HG02571 (cell line): ENCODE data around the gene C1GALT1.
"Not testable (repeated sequence)": the region's sequence is repeated elsewhere in the genome, so short reads cannot be mapped to it uniquely, and the experiment has no call there.

Experiments used
- ATAC-seq: cut with Tn5 transposase; IDR thresholded peaks from one replicate; pipeline ENCODE4 v1.9.1; 2021; ENCODE audit warnings: mild to moderate bottlenecking, moderate library complexity; ENCODE audit not compliant: unreplicated experiment

The C1GALT1 gene

GRCh38 chr7:7199592-7199991 is 17.2 kb downstream of the C1GALT1 start:
- ATAC-seq, result not testable (repeated sequence)

GRCh38 chr7:7200255-7200654 is 17.9 kb downstream of the C1GALT1 start:
- not testable (repeated sequence) for ATAC-seq

DNA sequence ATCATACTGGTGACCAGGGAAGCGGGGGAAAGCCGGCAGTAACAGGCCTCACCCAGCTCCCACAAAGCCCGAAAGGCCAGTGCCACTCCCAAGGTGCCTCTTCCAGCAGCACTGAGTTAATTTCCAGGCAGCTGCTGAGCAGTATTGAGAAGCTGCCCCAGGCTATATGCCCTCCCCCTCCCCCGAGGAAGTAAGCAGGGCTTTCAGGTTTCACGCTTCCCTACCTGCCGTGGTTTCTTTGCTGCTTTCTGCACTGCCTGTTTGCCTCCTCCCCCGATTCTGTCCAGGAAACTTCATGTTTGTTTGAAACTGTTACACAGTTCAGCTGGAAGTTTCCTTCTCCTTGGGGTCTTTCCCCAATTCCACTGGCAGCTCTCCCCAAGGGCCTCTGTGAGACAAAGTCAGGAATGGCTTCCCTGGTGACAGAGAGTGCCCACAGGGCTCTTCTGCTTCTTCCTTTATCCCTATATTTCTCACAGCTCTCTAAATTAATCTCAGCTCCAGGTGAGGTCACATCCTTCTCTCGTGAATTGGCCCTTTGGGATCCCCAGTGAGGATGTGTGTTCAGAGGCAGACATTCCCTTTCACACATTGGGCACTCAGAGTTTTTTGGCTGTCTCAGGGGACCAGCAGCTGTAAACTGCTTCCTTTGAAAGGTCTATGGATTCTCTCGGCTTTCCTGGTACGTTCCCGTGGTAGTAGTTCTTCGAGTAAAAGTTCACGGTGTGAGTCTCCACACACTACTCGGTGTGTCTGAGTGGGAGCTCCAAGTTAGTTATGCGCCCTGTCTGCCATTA is 19.4 kb downstream of the C1GALT1 start:
- ATAC-seq, result peak; percentile 98

GRCh38 chr7:7202375-7202720 is 20.0 kb downstream of the C1GALT1 start:
- no peak for ATAC-seq

GRCh38 chr7:7203813-7204575 is 21.6 kb downstream of the C1GALT1 start:
- no peak for ATAC-seq

- no peak for ATAC-seq
These were observed 25.5 kb downstream of the C1GALT1 start for GRCh38 chr7:7207876-7208275.

DNA sequence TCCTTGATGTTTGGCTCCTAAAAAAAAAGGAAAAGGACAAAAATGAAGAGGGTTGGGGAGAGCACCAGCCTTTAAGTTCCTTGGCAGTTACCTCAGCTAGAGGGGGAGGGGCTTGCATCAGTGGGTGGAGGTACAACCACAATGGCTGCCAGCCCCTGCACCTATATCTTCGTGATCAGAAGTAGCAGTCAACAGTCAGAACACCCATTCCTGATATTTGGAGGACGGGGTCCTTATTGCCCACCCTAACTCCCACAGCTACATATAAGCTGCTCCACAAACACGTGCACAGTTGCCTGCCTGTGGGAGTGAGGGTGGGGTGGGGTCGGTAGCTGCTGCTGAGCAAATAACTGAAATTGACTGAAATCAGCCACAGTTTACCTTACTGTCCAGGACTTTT is 26.2 kb downstream of the C1GALT1 start:
- no peak for ATAC-seq

DNA sequence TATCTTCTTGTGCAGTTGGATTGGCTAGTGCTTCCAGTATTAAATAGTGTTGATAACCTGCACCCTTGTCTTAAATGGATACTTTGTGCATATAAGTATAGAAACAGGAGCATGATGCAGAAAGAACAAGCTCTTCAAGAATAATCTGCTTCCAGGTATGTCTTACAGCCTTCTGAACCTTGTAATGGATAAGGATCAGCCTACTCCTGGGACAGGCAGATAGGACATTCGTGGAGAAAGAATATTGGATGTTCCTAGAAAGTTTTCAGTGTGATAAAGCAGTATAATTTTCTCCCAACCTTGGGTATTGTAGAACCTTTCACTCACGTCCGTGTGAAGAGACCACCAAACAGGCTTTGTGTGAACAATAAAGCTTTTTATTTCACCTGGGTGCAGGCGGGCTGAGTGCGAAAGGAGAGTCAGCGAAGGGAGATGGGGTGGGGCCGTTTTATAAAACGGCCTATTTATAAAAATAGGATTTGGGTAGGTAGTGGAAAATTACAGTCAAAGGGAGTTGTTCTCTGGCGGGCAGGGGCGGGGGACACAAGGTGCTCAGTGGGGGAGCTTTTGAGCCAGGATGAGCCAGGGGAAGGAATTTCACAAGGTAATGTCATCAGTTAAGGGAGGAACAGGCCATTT is 27.2 kb downstream of the C1GALT1 start:
- ATAC-seq, result no peak

- ATAC-seq, result no peak
These were observed 28.3 kb downstream of the C1GALT1 start for GRCh38 chr7:7210475-7211237.

DNA sequence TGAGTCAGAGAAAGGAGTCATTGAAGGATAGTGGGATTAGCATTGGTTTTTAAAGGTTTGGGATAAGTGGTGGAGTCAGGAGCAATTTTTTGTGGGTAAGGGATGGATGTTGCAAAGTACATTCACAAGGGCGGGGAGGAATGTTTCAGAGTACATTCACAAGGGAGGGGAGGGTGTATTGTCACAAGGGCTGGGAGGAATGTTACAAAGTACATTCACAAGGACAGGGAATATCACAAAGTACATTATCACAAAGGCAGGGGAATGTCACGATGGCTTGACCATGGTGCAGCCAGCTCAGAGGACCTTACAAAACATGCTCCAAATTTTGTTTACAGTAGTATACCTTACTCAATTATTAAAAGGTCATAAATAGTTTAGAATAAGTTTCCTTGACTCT is 30.3 kb downstream of the C1GALT1 start:
- no peak for ATAC-seq

DNA sequence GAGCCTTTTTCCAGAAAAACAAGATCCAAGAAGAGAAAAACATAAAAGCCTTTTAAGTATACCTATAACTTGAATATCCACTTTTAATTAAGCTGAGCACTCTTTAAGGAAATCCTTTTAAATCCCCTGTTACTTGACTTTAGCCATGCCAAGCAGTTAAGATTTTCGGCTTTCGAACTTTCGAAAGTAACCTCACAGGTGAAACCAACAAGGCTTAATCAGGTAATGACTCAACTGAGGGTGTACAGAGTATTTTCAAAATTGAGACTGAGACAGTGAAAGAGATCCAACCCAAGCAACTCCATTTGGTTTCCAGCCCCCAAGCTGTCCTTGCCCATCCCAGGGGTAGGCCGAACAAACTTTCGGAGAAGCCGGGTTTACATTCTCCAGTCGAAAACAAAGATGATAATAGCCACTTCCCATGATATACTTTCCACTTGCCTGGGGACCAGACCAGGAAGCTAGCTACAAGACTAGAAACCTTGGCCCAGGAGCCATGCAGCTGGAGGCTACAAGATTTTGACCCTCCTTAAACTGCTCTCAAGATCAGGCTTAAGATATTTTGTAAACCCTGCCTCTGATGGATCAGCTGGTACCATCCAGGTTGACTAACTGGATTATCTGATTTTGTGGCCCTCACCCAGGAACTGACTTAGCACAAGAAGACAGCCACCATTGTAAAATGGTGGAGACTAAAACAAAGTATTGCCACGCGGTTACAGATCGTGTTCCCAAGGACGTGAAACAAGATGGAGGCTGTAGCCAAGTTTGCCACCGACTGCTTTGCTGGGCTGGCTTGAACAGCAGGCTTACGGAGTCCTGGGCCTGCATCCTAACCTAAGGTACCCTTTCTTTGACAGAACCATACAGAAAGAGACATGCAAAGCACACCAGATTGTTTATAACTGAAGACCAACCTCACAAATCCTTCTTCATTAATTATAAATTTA is 32.3 kb downstream of the C1GALT1 start:
- no peak for ATAC-seq

DNA sequence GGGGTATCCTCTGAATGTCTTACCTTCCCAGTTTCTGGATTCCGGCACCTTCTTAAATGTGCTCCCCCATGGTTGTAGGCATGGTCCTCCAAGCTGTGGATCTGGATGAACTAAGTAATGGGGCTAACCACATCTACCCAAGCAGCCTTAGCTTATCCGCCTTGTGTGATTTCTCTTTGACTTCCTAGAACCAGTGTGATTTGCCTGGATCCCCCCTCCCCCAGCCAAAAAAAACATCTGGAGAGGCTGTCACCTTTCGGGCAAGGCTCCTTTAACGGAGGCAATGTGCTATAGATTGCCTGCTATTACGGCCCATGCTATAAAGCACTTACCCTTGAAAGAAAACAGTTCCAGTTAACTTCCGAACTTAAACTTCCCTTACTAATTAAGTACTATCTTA is 33.9 kb downstream of the C1GALT1 start:
- no peak for ATAC-seq

GRCh38 chr7:7219216-7219615 is 36.9 kb downstream of the C1GALT1 start:
- no peak for ATAC-seq

GRCh38 chr7:7220821-7221220 is 38.5 kb downstream of the C1GALT1 start:
- no peak for ATAC-seq

DNA sequence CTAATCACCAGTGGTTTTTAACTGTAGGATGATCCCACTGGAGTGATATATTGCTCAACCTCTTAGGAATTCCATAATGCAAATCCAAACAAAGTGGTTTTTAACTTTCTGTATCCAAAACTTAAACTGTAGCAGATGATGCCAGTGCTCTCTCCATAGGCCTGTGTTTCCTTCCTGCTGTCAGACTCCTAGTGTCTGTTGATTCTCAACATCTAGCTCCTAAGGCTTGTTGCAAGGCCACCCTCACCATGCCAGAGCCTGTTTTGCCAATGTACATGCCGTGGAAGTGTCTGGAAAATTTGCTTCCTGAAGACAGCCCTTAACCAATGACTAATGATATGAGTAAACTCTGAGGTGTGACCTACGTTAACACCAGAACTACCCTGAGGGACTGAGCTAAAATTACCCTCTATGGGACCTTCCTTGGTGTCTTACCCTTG is 39.3 kb downstream of the C1GALT1 start:
- ATAC-seq, result no peak

DNA sequence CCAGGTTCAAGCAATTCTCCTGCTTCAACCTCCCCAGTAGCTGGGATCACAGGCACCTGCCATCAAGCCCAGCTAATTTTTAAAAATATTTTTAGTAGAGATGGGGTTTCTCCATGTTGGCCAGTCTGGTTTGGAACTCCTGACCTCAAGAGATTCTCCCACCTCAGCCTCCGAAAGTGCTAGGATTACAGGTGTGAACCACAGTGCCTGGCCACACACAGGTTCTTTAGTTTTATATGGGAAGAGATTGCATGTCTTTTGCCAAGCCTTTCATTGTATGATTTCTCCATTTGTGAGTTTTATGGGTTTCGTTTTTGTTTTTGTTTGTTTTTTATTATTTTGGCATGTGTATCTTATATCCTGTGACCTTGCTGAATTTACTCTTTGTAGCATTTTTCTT is 40.9 kb downstream of the C1GALT1 start:
- no peak for ATAC-seq

- ATAC-seq, result no peak
These were observed 44.1 kb downstream of the C1GALT1 start for GRCh38 chr7:7226407-7226806.

- ATAC-seq, result no peak
These were observed 46.1 kb downstream of the C1GALT1 start for GRCh38 chr7:7228472-7228871.

DNA sequence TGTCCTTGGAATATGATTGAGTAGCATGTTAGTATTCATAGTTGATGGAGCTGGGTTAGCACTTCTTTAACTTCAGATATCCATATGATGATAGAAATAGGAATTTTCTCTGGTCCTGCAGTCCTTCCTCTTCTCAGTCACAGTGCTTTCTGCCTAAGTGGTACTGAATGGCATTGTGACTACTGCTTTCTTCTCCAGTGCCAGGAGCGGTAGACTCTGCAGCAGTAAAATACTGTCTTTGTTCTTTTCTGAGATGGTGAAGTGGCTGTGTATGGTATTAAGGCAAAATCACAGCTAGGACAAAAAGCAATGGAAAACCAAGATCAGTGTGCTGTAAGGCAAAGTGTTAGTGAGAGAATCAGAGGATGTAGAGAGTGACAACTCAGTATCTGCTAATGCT is 46.6 kb downstream of the C1GALT1 start:
- no peak for ATAC-seq

DNA sequence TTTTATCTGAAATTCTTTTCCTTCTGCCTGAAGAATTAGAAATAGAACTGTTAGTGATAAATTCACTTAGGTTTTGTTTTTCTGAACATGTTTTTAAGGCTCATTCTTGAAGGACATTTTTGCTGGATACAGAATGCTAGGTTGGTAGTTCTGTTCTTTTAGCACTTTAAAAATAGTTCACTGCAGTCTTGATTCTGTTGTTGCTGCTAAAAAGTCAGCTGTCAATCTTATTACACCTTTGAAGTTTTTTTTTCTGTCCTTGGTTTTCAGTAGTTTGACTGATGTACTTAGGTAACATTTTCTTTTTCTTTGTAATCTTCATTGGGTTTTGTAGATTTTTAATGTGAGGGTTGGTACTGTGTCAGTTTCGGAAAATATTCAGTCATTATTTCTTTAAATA is 48.7 kb downstream of the C1GALT1 start:
- ATAC-seq, result no peak
